ENCODE measurements around the gene GPX7. TPM values are rescaled to one million over a fixed set of nuclear protein-coding genes. Genes with fewer than 3 reads are reported as not detected.

Gene GPX7
- total RNA-seq, 1 experiment from 2014 or later = 9.9 TPM

GRCh38 chr1:52621950-52622349 is 19.8 kb downstream of the GPX7 start:
- CTCF ChIA-PET = interaction anchor here (0.7 kb wide), 1 partner anchor 273 kb away, joined by 3 read pairs; no protein-coding TSS in a partner anchor
- POLR2A ChIA-PET = no interaction called here
- ATAC-seq (no peak), DNase-seq (ENCODE audit: low spot score) (no peak)
- no peaks in the 10 kb centered on the region; the same call in 1 of the 2 replicates for H3K27me3 Mint-ChIP-seq (ENCODE audit: low read depth)
- 0 out of 2 replicates have a peak, but pooled peaks cover 5% of the 10 kb centered on the region for H3K4me1 Mint-ChIP-seq
- 0 out of 2 replicates have a peak, but pooled peaks cover 7% of the 10 kb centered on the region for H3K36me3 Mint-ChIP-seq
- H3K4me3 Mint-ChIP-seq = no peak overlapping the region
- H3K27ac Mint-ChIP-seq = no peak overlapping the region
- peaks cover 11% of the 10 kb centered on the region; the same call in 1 of the 2 replicates for H3K9me3 Mint-ChIP-seq
- TF ChIP-seq PRRX2 (CRISPR knock-in tag; IDR thresholded peaks at IDR 0.05) = no peak
- TF ChIP-seq NR3C1 (CRISPR knock-in tag; conservative IDR thresholded peaks at IDR 0.05; ENCODE audit: low read depth) = no peak
- no peak for TF ChIP-seq SOX15 (CRISPR knock-in tag; IDR thresholded peaks at IDR 0.05)
- no peak for TF ChIP-seq FOXP1 (CRISPR knock-in tag; IDR thresholded peaks at IDR 0.05; ENCODE audit: borderline replicate concordance)
- no peak for TF ChIP-seq GTF2I (CRISPR knock-in tag; conservative IDR thresholded peaks at IDR 0.05)
- no peak for TF ChIP-seq SMAD4 (CRISPR knock-in tag; IDR thresholded peaks at IDR 0.05)
- TF ChIP-seq, protein P1, sequence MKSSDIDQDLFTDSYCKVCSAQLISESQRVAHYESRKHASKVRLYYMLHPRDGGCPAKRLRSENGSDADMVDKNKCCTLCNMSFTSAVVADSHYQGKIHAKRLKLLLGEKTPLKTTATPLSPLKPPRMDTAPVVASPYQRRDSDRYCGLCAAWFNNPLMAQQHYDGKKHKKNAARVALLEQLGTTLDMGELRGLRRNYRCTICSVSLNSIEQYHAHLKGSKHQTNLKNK (CRISPR knock-in tag; IDR thresholded peaks at IDR 0.05) = no peak
- no peak for TF ChIP-seq FOXK1 (CRISPR knock-in tag; IDR thresholded peaks at IDR 0.05)
- TF ChIP-seq NR1H2 (CRISPR knock-in tag; IDR thresholded peaks at IDR 0.05) = no peak
- TF ChIP-seq MAX (CRISPR knock-in tag; IDR thresholded peaks at IDR 0.05) = no peak
- no peak for TF ChIP-seq ELF4 (CRISPR knock-in tag; IDR thresholded peaks at IDR 0.05; ENCODE audit: low read depth)

DNA sequence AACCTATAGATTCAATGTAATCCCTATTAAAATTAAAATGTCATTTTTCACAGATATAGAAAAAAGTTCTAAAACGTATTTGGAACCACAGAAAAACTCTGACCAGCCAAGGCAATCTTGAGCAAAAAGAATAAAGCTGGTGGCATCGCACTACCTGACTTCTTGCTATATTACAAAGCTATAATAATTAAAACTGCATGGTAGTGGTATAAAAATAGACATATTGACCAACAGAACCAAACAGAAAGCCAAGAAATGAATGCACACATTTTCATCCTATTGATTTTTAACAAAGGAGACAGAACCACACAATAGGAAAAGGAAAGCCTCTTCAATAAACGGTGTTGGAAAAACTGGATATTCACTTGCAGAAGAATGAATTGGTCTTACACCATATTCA is 21.6 kb downstream of the GPX7 start:
- H3K36me3 Mint-ChIP-seq = 0 out of 2 replicates have a peak, but pooled peaks cover 7% of the 10 kb centered on the region
- TF ChIP-seq TEAD1 (CRISPR knock-in tag; IDR thresholded peaks at IDR 0.05) (no peak), FOXP4 (CRISPR knock-in tag; IDR thresholded peaks at IDR 0.05) (no peak), SMAD3 (CRISPR knock-in tag; IDR thresholded peaks at IDR 0.05; ENCODE audit: borderline replicate concordance) (no peak), RORB (CRISPR knock-in tag; IDR thresholded peaks at IDR 0.05) (no peak), ZNF138 (CRISPR knock-in tag; conservative IDR thresholded peaks at IDR 0.05) (no peak), CBFB (CRISPR knock-in tag; IDR thresholded peaks at IDR 0.05; ENCODE audit: low read depth) (no peak), KAT7 (CRISPR knock-in tag; IDR thresholded peaks at IDR 0.05; ENCODE audit: borderline replicate concordance) (no peak), ZNF121 (CRISPR knock-in tag; IDR thresholded peaks at IDR 0.05) (no peak), RELA (CRISPR knock-in tag; IDR thresholded peaks at IDR 0.05; ENCODE audit: borderline replicate concordance) (no peak)
- TF ChIP-seq, protein P2, sequence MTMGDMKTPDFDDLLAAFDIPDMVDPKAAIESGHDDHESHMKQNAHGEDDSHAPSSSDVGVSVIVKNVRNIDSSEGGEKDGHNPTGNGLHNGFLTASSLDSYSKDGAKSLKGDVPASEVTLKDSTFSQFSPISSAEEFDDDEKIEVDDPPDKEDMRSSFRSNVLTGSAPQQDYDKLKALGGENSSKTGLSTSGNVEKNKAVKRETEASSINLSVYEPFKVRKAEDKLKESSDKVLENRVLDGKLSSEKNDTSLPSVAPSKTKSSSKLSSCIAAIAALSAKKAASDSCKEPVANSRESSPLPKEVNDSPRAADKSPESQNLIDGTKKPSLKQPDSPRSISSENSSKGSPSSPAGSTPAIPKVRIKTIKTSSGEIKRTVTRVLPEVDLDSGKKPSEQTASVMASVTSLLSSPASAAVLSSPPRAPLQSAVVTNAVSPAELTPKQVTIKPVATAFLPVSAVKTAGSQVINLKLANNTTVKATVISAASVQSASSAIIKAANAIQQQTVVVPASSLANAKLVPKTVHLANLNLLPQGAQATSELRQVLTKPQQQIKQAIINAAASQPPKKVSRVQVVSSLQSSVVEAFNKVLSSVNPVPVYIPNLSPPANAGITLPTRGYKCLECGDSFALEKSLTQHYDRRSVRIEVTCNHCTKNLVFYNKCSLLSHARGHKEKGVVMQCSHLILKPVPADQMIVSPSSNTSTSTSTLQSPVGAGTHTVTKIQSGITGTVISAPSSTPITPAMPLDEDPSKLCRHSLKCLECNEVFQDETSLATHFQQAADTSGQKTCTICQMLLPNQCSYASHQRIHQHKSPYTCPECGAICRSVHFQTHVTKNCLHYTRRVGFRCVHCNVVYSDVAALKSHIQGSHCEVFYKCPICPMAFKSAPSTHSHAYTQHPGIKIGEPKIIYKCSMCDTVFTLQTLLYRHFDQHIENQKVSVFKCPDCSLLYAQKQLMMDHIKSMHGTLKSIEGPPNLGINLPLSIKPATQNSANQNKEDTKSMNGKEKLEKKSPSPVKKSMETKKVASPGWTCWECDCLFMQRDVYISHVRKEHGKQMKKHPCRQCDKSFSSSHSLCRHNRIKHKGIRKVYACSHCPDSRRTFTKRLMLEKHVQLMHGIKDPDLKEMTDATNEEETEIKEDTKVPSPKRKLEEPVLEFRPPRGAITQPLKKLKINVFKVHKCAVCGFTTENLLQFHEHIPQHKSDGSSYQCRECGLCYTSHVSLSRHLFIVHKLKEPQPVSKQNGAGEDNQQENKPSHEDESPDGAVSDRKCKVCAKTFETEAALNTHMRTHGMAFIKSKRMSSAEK (CRISPR knock-in tag; IDR thresholded peaks at IDR 0.05; ENCODE audit: borderline replicate concordance) = no peak
- CTCF ChIA-PET = no interaction called here
- POLR2A ChIA-PET = no interaction called here
- H3K27ac Mint-ChIP-seq = no peak overlapping the region
- H3K9me3 Mint-ChIP-seq = peaks cover 4% of the 10 kb centered on the region; the same call in 1 of the 2 replicates
- ATAC-seq (no peak), DNase-seq (ENCODE audit: low spot score) (no peak)
- no peaks in the 10 kb centered on the region; the same call in 1 of the 2 replicates for H3K27me3 Mint-ChIP-seq (ENCODE audit: low read depth)
- H3K4me1 Mint-ChIP-seq = no peaks in the 10 kb centered on the region; the same call in 1 of the 2 replicates
- H3K4me3 Mint-ChIP-seq = no peak overlapping the region
